HCT116 (cell line): ENCODE data around the gene CLCA2.

Experiments
- ELF1 ChIP-seq: IDR thresholded peaks from 2 replicates; pipeline ENCODE4 v1.6.1; 2012; ENCODE audit warnings: low read depth, borderline replicate concordance
- POLR2A ChIP-seq: IDR thresholded peaks from 2 replicates; pipeline ENCODE4 v1.7.0; 2011; ENCODE audit warnings: borderline replicate concordance; ENCODE audit not compliant: insufficient read depth, insufficient read length; ENCODE audit errors: extremely low read depth
- TF ChIP-seq, protein P1 (sequence below), 3 experiments: fragments of 200-600 bp in 1 of 3; sonication (generic) in 1 of 3; IDR thresholded peaks in 2 of 3; conservative IDR thresholded peaks in 1 of 3; 2 replicates each; pipeline ENCODE4 v1.5.1; 2012 to 2017; ENCODE audit warnings: low read depth in 2 of 3, low read length in 2 of 3, antibody characterized with exemption in 1 of 3, borderline replicate concordance in 1 of 3, control low read depth in 1 of 3, mild to moderate bottlenecking in 1 of 3, mixed read lengths in 1 of 3, mixed run types in 1 of 3, moderate library complexity in 1 of 3; ENCODE audit not compliant: insufficient read depth in 1 of 3

DNA sequence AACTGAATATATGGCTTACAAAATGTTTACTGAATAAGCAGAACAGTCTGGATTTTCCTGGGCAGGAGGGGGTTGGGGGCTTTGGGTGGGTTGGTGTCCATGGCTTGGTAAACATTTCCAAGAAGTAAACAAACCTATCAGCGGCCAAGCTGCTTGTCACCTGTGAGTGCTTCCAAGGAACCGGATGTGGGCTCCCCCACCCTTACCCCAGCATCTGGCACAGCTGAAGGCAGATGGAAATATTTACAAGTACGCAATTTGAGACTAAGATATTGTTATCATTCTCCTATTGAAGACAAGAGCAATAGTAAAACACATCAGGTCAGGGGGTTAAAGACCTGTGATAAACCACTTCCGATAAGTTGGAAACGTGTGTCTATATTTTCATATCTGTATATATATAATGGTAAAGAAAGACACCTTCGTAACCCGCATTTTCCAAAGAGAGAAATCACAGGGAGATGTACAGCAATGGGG lies 44.6 kb downstream of the CLCA2 start, which contains the start of gene CLCA1:
- TF ChIP-seq POLR2A (no peak), ELF1 (no peak)
- TF ChIP-seq, protein P1, sequence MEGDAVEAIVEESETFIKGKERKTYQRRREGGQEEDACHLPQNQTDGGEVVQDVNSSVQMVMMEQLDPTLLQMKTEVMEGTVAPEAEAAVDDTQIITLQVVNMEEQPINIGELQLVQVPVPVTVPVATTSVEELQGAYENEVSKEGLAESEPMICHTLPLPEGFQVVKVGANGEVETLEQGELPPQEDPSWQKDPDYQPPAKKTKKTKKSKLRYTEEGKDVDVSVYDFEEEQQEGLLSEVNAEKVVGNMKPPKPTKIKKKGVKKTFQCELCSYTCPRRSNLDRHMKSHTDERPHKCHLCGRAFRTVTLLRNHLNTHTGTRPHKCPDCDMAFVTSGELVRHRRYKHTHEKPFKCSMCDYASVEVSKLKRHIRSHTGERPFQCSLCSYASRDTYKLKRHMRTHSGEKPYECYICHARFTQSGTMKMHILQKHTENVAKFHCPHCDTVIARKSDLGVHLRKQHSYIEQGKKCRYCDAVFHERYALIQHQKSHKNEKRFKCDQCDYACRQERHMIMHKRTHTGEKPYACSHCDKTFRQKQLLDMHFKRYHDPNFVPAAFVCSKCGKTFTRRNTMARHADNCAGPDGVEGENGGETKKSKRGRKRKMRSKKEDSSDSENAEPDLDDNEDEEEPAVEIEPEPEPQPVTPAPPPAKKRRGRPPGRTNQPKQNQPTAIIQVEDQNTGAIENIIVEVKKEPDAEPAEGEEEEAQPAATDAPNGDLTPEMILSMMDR (IDR thresholded peaks at IDR 0.05 in 2 of 3, conservative IDR thresholded peaks at IDR 0.05 in 1 of 3; ENCODE audit: borderline replicate concordance in 1 of 3, insufficient read depth in 1 of 3, low read depth in 2 of 3, low read length in 2 of 3), result no peak
